Prostate gland (tissue), 2 donors: ENCODE results near the gene DHRS2.

ENCODE experiments used
- CTCF ChIP-seq, 4 experiments: fragments of 200-600 bp in 2 of 4; fragments of 450-650 bp in 2 of 4; sonication (generic) in 2 of 4; IDR thresholded peaks; 1 replicate in 3 of 4; 2 replicates in 1 of 4; pipeline ENCODE4 v1.5.1; 2016 to 2019; ENCODE audit warnings: antibody characterized with exemption in 4 of 4, mild to moderate bottlenecking in 2 of 4, moderate library complexity in 2 of 4
- POLR2A ChIP-seq: fragments of 450-650 bp; IDR thresholded peaks from one replicate; pipeline ENCODE4 v1.6.1; 2016; ENCODE audit warnings: antibody characterized with exemption, mild to moderate bottlenecking

- TF ChIP-seq POLR2A (no peak), CTCF (IDR thresholded peaks at IDR 0.05) (no peak)
Observed at GRCh38 chr14:23675337-23675736, 39.2 kb downstream of the DHRS2 start.
